NCI-H2029 treated with DMSO at 0.1 percent for 48 hours (cell line): Measurements from ENCODE around the gene AGPAT3.

Experiments used
- DNase-seq: peaks from one replicate; lab custom pipeline; 2025; lab: John Stamatoyannopoulos, UW

AGPAT3 gene

DNA sequence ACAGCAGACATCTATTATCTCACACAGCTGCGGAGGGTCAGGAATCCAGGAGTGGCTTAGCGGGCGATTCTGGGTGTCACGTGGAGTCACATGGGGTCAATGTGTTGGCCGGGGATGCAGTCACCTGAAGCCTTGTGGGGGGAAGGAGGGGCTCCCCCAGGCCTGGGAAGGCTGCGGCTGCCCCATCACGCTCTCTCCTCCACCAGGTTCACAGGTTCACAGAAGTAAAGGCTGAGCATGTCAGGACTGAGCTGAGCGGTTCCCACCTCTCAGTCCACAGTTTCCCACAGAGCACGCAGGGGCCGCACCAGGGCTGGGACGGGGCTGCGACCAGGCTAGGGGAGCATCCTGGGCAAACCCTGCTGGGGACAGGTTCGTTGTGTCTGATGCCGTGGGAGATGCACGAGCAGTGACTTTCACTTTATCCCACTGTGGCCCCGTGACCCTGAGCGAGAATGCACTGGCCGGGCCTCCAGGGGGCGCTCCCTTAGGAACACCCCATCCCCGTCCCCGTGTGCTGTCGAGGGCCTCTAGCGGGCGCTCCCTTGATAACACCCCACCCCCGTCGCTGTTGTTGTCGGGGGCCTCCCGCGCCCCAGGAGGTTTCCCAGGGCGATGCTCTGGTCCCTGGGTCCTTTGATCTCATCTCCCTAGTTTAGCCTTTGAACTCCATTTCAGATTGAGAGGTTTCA lies 73.9 kb downstream of the AGPAT3 start:
- DNase-seq: no peak

DNA sequence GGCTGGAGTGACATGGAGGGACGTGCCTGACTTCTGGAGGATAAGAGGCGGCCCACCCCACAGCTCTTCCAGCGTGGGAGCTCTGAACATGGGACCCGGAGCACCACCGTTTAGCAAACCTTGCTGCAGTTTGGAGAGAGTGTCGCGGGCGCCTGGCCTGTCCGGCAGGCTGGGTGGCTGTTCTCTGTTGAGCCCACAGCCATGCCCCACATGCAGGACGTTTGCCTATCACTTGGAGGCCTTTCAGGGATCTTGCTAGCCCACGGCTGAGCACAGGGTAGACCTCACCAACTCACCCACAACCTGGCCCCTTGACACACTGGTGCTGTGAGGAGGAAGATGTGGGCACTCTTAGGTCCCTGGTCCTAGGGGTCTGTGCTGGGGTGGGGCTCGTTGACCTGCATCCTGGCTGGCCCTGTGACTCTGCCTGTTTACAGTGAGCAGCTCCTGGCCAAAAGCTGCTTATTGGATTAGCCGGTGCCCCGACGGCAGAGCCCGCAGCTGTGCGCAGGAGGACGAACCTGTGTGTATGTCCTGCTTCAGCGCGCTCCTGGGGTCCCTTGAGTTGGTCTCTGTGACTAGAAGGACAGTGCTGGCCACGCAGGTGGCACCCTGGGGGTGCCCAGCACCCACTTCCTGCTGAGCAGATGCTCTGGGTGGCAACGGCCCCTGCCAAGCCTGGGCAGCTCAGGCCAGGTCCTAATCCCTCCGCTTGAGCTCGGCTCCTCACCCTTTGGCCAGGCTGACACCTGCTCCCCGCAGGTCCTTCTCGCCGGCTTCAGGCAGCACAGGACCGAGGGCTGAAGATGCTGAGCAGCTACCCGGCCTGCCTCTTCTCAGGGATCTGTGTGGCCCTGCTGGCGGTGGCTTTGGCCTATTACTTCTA lies 74.7 kb downstream of the AGPAT3 start:
- DNase-seq: no peak

DNA sequence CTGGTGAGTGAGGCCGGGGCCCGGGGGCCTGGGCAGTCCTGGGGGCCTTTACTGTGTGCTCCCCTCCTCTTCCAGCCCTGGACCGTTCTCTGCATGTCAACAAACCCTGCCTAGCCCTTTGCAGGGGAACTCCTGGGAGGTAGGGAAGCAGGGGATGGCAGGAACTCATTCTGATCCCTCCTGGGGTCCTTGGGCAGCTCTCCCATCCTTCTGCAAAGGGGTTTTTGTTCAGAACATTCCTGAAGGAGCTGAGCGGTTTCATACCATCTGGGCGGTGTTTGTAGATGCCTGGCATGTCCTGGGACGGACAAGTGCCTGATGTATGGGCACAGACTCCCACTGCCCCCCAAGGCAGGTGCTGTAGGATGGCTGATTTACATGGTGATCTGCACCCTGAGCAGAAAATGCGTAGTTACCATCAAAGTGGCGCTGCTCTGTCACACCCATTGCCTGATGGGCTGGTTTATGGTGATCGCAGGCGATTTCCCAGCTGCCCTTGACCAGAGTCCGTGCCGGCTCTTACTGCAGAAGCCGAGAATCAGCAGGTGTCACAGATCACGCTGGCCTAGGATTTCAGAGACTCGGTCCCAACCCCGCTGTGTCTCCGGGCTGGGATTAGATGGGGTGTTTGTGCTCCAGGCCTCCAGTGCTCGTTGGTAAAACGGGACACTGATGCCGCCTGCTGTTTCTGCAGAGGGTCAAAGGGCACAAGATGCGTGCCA lies 75.5 kb downstream of the AGPAT3 start:
- DNase-seq: no peak

DNA sequence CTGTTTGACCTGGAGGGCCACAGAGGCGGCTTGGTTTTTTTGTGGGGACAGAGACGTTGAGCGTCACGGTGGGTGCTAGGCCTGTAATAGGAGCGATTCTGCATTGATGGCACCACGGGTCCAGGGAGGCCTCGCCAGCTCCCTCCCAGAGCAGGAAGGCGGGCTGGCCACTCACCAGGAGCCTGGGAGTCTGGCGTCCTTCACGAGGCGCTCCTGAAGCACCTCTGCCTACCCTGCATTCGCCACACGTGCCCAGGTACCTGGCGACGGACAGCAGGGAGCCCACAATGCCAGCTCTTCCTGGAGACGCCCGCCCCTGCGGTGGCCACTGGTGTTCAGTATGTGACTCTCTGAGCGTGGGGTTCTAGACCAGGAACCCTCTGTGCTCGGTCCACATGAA lies 77.2 kb downstream of the AGPAT3 start:
- DNase-seq: no peak

- no peak for DNase-seq
These were observed 77.6 kb downstream of the AGPAT3 start for GRCh38 chr21:43942621-43943020.

- no peak for DNase-seq
These were observed 78.6 kb downstream of the AGPAT3 start for GRCh38 chr21:43943512-43944077.

GRCh38 chr21:43944078-43944633 lies 79.1 kb downstream of the AGPAT3 start:
- DNase-seq: no peak

DNA sequence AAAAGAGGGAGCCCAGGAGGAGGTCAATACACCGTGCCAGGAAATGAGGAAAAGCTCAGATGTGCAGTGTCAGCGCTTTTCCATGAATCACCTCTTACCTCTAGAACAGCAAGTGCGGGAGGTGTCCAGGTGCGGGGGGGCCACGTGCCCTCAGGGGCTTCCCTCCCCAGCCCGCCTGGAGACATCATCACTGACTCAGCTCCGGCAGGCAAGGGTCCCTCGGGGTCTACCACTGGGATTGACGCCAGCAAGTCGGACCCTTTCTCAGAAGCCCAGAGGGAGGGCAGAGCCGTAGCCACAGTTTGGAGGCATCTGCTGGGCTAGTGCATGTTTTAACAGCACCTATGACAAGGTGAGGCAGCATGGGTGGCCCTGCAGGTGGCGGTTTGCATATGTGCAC lies 79.7 kb downstream of the AGPAT3 start:
- no peak for DNase-seq

DNA sequence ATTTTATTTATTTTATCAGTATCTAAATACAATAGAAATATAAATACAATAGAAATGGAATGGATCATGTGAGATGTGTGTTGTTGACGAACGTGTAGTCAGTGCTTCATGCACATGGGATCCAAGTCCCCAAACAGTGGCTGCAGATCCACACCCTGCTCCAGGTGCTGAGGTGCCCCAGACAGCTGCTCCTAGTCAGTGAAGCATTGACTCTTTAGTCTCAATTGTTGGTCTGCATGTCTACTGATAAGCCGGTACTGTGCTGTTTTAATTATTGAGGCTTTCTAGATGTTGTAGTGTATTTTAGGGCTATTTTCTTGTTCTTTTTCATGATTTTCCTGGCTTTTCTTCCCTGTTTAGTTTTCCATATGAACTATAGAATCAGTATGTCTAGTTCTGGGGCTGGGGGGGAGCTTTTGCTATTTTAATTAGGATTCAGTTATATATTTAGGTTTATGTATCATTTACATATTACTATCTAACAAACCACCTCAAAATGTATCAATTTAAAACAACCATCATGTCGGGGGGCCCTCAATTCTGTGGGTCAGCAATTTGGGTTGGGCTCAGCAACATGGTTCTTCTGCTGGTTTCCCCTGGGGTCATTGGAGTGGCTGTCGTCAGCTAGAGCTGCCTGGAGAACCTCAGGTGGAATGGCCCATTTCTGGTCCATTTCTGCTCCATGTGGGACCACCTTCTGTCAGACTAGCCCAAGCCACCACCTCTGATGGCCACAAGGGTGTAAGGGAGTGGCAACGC lies 83.9 kb downstream of the AGPAT3 start:
- DNase-seq: no peak

DNA sequence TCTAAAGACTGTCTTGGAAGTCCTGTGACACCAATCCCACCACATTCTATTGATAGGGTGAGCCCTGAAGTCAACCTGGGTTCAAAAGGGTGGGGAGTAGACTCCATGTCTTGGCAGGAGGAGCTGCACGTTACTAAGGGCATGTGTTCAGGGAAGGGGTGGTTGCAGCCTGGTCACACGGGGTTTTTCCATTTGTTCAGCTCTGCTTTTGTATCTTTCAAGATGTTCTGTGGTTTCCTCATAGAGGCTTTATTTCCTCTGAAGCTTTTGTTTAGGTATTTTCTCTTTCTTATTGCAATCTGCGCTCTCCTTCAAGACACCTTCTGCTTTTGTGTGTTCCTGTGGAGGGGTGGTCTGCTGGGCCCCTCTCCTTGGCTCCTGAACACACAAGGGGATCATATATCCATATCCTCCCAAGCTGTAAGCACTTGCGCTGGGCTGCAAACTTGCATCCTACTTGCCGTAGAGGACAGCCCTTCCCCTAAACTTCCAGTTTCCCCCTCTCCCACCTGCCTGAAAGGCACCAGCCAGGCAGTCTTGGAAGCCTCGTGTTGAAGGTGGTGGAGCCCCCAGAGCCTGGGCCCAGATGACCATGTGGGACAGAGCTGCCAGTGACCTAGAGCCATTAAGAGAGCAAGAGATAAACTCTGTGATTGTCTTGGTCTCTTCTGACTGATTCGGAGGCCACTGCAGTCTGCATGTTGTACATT lies 84.6 kb downstream of the AGPAT3 start:
- DNase-seq: no peak

DNA sequence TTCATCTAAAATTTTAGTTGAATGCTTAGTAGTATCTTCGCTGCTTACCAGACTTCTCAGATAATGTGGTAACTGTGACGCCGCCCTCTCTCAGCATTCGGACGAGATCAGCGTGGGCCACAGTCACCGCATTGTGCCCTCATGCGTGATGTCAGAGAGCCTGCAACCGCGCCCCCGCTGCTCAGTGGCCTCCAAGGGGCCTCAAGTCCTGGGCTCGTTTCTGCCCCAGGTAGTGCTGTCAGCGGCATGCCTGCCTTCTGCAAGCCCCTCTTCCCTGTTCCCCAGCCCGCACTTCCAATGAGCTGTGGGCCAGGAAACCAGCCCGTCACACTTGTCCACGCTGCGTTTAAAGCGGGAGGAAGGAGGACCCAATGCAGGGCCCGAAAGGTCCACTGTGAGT lies 85.5 kb downstream of the AGPAT3 start:
- no peak for DNase-seq

DNA sequence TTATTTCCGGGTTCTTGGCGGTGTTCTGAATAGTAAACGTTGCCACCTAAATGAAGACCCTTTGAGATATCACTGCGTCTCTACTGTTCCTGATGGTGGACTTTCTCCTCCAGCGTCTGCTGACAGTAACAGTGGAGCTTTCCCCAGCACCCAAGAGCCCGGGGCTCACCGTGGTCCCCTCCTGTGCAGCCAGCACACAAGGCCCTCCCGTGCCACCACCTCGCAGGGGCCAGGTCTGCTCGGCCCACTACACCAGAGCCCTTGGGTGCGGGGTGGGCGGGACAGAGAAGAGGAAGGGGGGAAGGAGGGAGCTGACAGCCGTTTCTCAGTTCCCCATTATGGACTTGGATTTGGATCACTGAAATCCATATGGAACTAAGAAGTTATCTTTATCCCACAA lies 85.9 kb downstream of the AGPAT3 start:
- no peak for DNase-seq

- DNase-seq: no peak
These were observed 87.1 kb downstream of the AGPAT3 start for GRCh38 chr21:43951911-43952703.

- no peak for DNase-seq
These were observed 88.0 kb downstream of the AGPAT3 start for GRCh38 chr21:43953021-43953420.

GRCh38 chr21:43954042-43954441 lies 89.0 kb downstream of the AGPAT3 start:
- no peak for DNase-seq

- DNase-seq: no peak
These were observed 89.9 kb downstream of the AGPAT3 start for GRCh38 chr21:43954896-43955295.

DNA sequence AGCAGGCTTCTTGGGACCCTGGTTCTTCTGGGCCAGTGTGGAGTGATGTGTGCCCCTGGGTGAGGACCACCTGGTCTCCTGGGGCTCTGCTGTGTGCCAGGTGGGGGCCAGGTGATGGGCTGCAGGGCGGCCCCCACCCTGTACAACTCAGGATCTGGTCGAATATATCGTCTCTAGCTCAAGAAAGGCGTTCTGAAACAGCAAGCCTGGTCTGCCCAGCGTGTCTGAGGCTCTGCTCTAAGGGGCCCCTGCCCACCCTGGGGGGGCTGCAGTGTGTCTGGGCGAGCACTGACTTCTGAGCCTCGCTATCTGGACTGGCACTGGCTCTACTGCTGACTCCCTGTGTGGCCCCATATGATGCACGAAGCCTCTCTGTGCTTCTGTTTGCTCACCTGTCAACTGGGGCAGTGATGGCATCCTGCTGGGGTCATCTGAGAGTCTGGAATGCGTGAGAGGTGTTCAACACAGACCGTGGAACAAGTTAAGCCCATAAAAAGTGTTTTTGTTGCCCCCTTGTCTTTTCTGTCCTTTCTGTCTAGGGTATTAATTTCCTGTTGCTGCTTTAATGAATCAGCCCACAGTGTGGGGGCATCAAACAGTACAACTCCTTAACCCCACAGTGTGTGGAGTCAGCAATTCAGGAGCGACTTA lies 91.1 kb downstream of the AGPAT3 start:
- no peak for DNase-seq

- DNase-seq: no peak
These were observed 91.6 kb downstream of the AGPAT3 start for GRCh38 chr21:43956670-43957035.

DNA sequence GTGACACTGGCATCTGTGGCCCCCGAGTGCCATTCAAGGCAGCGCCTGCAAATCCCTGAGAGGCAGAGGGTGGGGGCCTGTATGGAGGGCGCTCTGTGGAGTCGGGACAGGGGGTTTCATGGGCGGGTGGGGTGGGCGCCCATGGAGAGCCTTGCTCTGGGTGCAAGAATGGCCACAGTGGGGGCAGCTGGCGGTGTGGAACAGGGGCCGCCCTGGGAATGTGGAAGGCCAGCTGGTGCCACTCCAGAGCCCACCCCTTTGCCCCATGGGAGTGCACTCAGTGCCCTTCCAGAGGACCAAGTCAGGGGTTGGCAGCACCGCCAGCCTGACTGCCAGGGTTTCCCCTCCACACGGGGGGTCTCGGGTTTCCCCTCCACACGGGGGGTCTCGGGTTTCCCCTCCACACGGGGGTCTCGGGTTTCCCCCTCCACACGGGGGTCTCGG lies 92.1 kb downstream of the AGPAT3 start:
- DNase-seq: no peak
